ENCODE measurements around the gene SPSB4.

Gene SPSB4

DNA sequence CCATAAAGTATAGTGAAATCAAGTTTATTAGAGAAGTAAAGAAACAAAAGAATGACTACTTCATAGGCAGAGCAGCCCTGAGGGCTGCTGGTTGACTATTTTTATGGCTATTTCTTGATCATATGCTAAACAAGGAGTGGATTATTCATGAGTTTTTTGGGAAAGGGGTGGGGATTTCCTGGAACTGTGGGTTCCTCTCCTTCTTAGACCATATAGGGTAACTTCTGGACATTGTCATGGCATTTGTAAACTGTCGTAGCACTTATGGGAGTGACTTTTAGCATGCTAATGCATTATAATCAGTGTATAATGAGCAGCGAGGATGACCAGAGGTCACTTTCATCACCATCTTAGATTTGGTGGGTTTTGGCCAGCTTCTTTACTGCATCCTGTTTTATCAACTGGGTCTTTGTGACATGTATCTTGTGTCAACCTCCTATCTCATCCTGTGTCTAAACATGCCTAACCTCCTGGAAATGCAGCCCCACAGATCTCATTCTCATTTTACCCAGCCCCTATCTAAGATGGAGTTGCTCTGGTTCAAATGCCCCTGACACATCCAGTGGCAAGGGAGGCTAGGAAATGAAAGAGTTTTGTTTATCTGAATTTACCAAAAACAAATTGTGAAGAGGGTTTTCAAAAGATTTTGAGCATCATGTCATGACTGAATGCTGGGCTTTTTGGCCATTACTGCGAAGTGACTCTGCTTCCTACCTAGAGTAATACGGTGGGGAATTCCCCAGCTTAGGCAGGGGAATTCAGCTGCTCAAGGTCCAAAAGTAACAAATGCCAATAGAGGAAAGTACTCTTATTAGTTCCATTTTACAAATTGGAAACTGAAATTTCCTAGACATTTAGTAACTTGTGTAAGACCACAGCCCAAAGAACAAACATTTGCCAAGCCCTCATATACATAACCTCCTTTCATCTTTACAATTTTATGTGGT is 6.2 kb upstream of the SPSB4 start:
- Histone ChIP-seq H3F3A (ENCODE audit: insufficient read depth, low read length) (no peaks in the 10 kb centered on the region), H3K27me3 (replicated peaks; ENCODE audit: insufficient read depth, low read length) (no peaks in the 10 kb centered on the region), H3K27ac (ENCODE audit: low read length) (no peak overlapping the region), H3K4me1 (ENCODE audit: low read length) (no peaks in the 10 kb centered on the region), H4K20me1 (ENCODE audit: insufficient read depth, low read length) (no peaks in the 10 kb centered on the region), H3K4me2 (ENCODE audit: low read depth, low read length) (no peak overlapping the region), H3K4me3 (ENCODE audit: low read length) (no peak overlapping the region), H3K79me2 (ENCODE audit: low read length) (no peaks in the 10 kb centered on the region), H3K36me3 (replicated peaks; ENCODE audit: insufficient read depth, low read length) (no peaks in the 10 kb centered on the region), H3K9me3 (replicated peaks; ENCODE audit: insufficient read depth, low read length) (no peaks in the 10 kb centered on the region), H3K9me2 (replicated peaks; ENCODE audit: insufficient read depth, low read length) (no peaks in the 10 kb centered on the region; the same call in 1 of the 2 replicates), H3K9ac (ENCODE audit: low read length) (no peak overlapping the region), H2AFZ (ENCODE audit: low read length) (no peak overlapping the region)
- no peak for DNase-seq
- TF ChIP-seq EZH2phosphoT487 (IDR thresholded peaks at IDR 0.05; ENCODE audit: low read length) = no peak
- TF ChIP-seq, protein P1, sequence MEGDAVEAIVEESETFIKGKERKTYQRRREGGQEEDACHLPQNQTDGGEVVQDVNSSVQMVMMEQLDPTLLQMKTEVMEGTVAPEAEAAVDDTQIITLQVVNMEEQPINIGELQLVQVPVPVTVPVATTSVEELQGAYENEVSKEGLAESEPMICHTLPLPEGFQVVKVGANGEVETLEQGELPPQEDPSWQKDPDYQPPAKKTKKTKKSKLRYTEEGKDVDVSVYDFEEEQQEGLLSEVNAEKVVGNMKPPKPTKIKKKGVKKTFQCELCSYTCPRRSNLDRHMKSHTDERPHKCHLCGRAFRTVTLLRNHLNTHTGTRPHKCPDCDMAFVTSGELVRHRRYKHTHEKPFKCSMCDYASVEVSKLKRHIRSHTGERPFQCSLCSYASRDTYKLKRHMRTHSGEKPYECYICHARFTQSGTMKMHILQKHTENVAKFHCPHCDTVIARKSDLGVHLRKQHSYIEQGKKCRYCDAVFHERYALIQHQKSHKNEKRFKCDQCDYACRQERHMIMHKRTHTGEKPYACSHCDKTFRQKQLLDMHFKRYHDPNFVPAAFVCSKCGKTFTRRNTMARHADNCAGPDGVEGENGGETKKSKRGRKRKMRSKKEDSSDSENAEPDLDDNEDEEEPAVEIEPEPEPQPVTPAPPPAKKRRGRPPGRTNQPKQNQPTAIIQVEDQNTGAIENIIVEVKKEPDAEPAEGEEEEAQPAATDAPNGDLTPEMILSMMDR (IDR thresholded peaks at IDR 0.05; ENCODE audit: low read length) = no peak
- TF ChIP-seq EZH2 (optimal IDR thresholded peaks at IDR 0.05; ENCODE audit: low read depth, low read length) = no peak

DNA sequence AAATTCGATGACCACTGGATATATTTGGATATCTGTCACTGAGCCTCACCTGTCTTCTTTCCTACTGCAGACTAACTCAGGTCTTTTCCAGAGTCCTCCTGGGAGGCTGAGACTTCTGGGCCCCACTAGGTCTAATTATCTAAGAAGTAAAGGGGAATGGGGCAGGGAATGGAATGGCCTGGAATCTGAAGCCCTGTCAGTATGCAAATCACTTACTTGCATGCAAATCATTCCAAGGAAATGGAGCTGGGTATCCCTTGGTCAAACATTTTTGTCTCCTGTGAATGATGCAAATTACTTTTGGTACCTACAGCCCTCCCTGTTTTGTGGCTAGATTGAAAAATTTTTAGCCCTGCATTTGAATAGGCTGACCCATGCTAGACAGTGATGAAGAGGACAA is 5.3 kb upstream of the SPSB4 start:
- Histone ChIP-seq H4K20me1 (ENCODE audit: insufficient read depth, low read length) (no peaks in the 10 kb centered on the region), H3K4me1 (ENCODE audit: low read length) (no peaks in the 10 kb centered on the region), H3K36me3 (replicated peaks; ENCODE audit: insufficient read depth, low read length) (no peaks in the 10 kb centered on the region), H3F3A (ENCODE audit: insufficient read depth, low read length) (no peaks in the 10 kb centered on the region), H3K27me3 (replicated peaks; ENCODE audit: insufficient read depth, low read length) (no peaks in the 10 kb centered on the region), H3K79me2 (ENCODE audit: low read length) (no peaks in the 10 kb centered on the region), H3K27ac (ENCODE audit: low read length) (no peak overlapping the region), H3K9me2 (replicated peaks; ENCODE audit: insufficient read depth, low read length) (no peaks in the 10 kb centered on the region; the same call in 1 of the 2 replicates), H3K9ac (ENCODE audit: low read length) (no peak overlapping the region), H3K9me3 (replicated peaks; ENCODE audit: insufficient read depth, low read length) (no peaks in the 10 kb centered on the region), H2AFZ (ENCODE audit: low read length) (no peak overlapping the region), H3K4me3 (ENCODE audit: low read length) (no peak overlapping the region), H3K4me2 (ENCODE audit: low read depth, low read length) (no peak overlapping the region)
- DNase-seq = no peak
- TF ChIP-seq EZH2phosphoT487 (IDR thresholded peaks at IDR 0.05; ENCODE audit: low read length) (no peak), EZH2 (optimal IDR thresholded peaks at IDR 0.05; ENCODE audit: low read depth, low read length) (no peak)
- TF ChIP-seq, protein P1 (IDR thresholded peaks at IDR 0.05; ENCODE audit: low read length) = no peak

DNA sequence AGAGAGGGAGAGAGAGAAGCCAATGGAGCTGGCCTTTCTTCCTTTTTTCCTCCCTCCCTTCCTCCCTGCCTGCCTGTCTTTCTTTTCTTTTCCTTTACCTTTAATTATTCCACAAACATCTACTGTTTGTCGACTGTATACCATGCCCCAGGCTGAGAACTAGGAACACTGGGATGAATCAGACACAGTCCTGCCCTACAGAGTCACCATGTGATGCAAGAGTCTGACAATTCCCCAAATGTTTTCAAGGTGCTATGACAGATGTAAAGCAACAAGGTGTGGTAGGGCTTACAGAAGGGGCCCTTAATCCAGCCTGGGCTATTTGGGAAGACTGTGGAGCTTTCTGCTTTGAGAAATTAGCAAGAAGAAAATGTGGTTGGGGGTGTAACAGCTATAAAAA is 4.0 kb upstream of the SPSB4 start:
- no peaks in the 10 kb centered on the region; the same call in 1 of the 2 replicates for H3K9me2 ChIP-seq (replicated peaks; ENCODE audit: insufficient read depth, low read length)
- no peak for DNase-seq
- H3K4me1 ChIP-seq (ENCODE audit: low read length) = no peaks in the 10 kb centered on the region
- no peak overlapping the region for H3K27ac ChIP-seq (ENCODE audit: low read length)
- no peak overlapping the region for H3K4me3 ChIP-seq (ENCODE audit: low read length)
- no peaks in the 10 kb centered on the region for H3K9me3 ChIP-seq (replicated peaks; ENCODE audit: insufficient read depth, low read length)
- H3F3A ChIP-seq (ENCODE audit: insufficient read depth, low read length) = no peaks in the 10 kb centered on the region
- no peaks in the 10 kb centered on the region for H3K27me3 ChIP-seq (replicated peaks; ENCODE audit: insufficient read depth, low read length)
- no peak overlapping the region for H3K4me2 ChIP-seq (ENCODE audit: low read depth, low read length)
- TF ChIP-seq, protein P1 (IDR thresholded peaks at IDR 0.05; ENCODE audit: low read length) = no peak
- TF ChIP-seq EZH2phosphoT487 (IDR thresholded peaks at IDR 0.05; ENCODE audit: low read length) = no peak
- no peak for TF ChIP-seq EZH2 (optimal IDR thresholded peaks at IDR 0.05; ENCODE audit: low read depth, low read length)
- H4K20me1 ChIP-seq (ENCODE audit: insufficient read depth, low read length) = no peaks in the 10 kb centered on the region
- no peak overlapping the region for H2AFZ ChIP-seq (ENCODE audit: low read length)
- H3K9ac ChIP-seq (ENCODE audit: low read length) = no peak overlapping the region
- H3K79me2 ChIP-seq (ENCODE audit: low read length) = no peaks in the 10 kb centered on the region
- no peaks in the 10 kb centered on the region for H3K36me3 ChIP-seq (replicated peaks; ENCODE audit: insufficient read depth, low read length)

Data from MM.1S (cell line).